GM21786 (cell line): ENCODE measurements around the gene FBRS.
"Not testable (repeated sequence)": the region's sequence is repeated elsewhere in the genome, so short reads cannot be mapped to it uniquely, and the experiment has no call there.

Experiments
- ATAC-seq: cut with Tn5 transposase; IDR thresholded peaks from one replicate; pipeline ENCODE4 v1.9.1; 2021; ENCODE audit not compliant: unreplicated experiment

Gene FBRS

GRCh38 chr16:30697264-30698138 lies 39.3 kb downstream of the FBRS start:
- ATAC-seq: no peak

DNA sequence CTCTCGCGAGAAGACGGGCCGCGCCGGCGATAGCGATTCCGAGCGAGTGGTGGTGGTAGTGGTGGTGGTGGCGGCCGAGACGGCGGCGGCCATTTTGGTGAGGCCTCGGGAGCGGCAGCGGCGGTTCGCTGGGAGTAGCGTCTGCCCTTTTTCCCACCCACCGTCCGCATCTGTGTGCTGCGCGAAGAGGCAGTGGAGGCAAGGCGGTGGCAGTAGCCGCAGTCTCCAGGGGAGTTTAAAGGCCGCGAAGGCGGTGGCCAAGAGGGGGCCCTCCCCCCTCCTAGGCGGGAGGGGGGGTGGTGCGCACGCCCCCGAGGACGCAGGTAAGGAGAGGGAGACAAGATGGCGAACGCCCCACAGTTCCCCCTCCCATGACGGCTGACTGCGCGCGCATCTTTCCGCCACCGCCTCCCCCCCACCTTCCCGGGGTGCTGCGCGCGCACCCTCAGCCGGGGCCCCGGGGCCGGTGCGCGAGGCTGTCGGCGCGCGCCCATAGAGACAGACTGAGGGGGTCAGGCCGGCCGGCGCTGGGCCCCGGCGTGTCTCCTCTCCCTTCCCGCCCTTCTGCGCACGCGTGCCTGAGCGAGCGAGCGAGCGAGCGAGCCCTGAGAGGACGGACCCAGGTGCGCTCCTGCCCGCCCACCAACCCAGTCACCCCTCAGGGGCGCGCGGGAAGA lies 40.0 kb downstream of the FBRS start:
- ATAC-seq: peak; percentile 86

GRCh38 chr16:30698816-30699614 lies 40.8 kb downstream of the FBRS start, which contains the start of gene SRCAP:
Gene SRCAP (plus strand): TSS chr16:30699171. CDS start chr16:30700825, 1,654 bp downstream.
- ATAC-seq: peak; percentile 29

DNA sequence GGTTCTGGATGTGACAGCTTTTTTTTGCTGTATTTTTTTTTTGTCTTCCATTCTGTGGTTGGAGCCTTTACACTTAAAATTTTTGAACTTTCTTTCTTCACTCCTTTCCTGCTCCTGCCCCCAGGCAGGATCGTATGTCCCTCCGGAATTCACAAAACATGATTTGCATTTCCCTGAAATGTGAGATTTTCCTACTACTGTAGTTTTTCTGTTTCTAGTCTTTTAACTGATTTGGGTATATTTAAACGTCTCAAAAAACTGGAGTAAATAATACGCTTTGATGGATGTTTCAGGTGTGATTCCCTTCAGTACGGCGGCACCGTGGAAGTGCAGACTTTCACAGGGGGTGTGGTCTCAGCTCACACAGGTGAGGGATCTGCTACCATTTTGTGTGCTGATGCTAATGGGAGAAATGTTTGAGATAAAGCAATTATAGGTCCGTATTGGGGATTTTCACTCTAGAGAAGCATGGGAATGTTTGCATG lies 41.4 kb downstream of the FBRS start:
- ATAC-seq: no peak

GRCh38 chr16:30700491-30700890 lies 42.3 kb downstream of the FBRS start:
- ATAC-seq: no peak

DNA sequence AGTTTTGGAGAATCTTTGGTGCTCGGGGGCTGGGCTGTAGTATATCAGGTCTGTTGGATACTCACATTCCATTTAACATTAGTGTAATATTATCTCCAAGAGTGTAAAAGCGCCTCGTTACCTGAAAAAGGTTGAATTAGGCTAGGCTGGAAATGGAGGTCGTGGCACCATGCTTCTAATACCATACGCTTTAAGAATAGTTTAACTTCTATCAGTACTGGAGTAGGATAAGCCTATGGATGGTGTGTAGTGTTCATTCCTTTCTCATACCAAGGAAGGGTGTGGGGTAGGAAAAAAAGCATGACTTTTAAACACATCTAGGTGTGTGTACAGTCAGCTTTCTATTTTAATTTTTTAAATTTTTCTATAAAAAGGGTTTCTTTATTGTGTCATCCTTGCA lies 42.7 kb downstream of the FBRS start:
- ATAC-seq: no peak

DNA sequence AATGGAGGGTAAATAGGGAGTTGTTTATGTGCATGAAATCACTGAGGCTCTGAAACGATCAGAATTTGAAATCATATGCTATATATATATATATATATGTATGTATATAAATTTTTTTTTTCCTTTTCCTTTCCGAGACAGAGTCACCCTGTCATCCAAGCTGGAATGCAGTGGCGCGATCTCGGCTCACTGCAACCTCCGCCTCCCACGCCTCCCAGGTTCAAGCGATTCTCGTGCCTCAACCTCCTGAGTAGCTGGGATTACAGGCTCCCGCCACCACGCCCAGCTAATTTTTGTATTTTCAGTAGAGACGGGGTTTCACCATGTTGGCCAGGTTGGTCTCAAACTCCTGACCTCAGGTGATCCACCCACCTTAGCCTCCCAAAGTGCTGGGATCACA lies 44.8 kb downstream of the FBRS start:
- not testable (repeated sequence) for ATAC-seq

DNA sequence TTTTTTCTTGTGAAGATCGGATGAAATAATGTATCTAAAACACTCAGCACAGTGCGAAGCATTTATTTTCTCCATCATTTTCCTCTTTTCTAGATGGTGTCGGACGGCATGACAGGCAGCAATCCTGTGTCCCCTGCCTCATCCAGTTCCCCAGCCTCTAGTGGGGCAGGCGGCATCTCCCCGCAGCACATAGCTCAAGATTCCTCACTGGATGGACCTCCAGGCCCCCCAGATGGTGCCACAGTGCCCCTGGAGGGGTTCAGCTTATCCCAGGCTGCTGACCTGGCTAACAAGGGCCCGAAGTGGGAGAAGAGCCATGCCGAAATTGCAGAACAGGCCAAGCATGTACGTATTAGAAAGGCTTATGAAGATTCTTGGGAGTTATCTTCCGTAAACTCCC lies 45.7 kb downstream of the FBRS start:
- no peak for ATAC-seq

GRCh38 chr16:30706046-30706445 lies 47.8 kb downstream of the FBRS start:
- no peak for ATAC-seq

DNA sequence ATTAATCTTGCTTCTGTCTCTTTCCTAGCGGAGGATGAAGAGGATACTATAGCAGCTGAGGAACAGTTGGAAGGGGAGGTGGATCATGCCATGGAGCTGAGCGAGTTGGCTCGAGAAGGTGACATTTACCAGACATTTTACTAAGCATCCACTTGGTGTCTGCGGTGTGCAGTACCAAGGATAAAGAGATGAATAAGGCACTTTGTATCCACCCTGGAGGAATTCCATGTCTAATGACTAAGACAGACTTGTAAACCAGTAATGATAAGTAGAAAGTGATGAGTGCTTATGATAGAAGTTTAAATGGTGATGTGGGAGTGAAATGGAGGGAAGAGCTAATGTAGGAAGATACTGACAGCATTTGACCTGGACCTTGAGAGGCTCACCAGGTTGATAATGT lies 52.7 kb downstream of the FBRS start:
- ATAC-seq: no peak

DNA sequence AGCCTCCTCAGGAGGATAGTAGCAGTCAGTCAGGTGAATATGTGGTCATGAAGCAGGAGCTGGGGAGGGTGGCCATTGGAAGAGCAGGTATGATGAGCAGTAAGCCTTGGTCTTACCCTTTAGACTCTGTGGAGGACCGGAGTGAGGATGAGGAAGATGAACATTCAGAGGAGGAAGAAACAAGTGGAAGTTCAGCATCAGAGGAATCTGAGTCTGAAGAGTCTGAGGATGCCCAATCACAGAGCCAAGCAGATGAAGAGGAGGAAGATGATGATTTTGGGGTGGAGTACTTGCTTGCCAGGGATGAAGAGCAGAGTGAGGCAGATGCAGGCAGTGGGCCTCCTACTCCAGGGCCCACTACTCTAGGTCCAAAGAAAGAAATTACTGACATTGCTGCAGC lies 53.5 kb downstream of the FBRS start:
- ATAC-seq: no peak

- no peak for ATAC-seq
Measured at GRCh38 chr16:30715750-30716445, 57.7 kb downstream of the FBRS start.

DNA sequence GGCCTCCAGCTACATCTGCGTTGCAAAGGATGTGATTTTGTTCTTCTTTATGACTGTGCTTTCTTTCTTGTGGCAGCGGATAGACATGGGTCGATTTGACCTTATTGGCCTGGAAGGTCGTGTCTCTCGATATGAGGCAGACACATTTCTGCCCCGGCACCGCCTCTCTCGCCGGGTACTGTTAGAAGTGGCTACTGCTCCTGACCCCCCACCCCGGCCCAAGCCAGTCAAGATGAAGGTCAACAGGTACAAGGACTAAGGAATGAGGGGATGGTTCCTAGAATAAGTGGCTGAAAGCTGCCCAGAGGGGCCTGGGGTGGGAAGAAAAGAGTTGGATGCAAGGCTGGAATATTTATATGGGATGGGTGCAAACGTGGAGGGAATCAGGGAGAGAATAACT lies 61.9 kb downstream of the FBRS start:
- ATAC-seq: no peak
